ENCODE results near the gene THSD7B.
"Not testable (repeated sequence)": the region's sequence is repeated elsewhere in the genome, so short reads cannot be mapped to it uniquely, and the experiment has no call there.

THSD7B gene, protein sequence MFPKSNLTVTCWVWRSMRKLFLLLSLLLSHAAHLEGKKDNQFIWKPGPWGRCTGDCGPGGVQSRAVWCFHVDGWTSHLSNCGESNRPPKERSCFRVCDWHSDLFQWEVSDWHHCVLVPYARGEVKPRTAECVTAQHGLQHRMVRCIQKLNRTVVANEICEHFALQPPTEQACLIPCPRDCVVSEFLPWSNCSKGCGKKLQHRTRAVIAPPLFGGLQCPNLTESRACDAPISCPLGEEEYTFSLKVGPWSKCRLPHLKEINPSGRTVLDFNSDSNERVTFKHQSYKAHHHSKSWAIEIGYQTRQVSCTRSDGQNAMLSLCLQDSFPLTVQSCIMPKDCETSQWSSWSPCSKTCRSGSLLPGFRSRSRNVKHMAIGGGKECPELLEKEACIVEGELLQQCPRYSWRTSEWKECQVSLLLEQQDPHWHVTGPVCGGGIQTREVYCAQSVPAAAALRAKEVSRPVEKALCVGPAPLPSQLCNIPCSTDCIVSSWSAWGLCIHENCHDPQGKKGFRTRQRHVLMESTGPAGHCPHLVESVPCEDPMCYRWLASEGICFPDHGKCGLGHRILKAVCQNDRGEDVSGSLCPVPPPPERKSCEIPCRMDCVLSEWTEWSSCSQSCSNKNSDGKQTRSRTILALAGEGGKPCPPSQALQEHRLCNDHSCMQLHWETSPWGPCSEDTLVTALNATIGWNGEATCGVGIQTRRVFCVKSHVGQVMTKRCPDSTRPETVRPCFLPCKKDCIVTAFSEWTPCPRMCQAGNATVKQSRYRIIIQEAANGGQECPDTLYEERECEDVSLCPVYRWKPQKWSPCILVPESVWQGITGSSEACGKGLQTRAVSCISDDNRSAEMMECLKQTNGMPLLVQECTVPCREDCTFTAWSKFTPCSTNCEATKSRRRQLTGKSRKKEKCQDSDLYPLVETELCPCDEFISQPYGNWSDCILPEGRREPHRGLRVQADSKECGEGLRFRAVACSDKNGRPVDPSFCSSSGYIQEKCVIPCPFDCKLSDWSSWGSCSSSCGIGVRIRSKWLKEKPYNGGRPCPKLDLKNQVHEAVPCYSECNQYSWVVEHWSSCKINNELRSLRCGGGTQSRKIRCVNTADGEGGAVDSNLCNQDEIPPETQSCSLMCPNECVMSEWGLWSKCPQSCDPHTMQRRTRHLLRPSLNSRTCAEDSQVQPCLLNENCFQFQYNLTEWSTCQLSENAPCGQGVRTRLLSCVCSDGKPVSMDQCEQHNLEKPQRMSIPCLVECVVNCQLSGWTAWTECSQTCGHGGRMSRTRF (N-terminal part only)

GRCh38 chr2:136765256-136766072 lies at the start of gene THSD7B:
TSS of gene THSD7B (plus strand) at chr2:136765545. CDS start at chr2:136882179, 116,634 bp downstream.
- DNase-seq (ENCODE audit: low read depth) = no peak

GRCh38 chr2:136718273-136718672 lies 47.1 kb upstream of the THSD7B start:
- no peak for DNase-seq (ENCODE audit: low read depth)

DNA sequence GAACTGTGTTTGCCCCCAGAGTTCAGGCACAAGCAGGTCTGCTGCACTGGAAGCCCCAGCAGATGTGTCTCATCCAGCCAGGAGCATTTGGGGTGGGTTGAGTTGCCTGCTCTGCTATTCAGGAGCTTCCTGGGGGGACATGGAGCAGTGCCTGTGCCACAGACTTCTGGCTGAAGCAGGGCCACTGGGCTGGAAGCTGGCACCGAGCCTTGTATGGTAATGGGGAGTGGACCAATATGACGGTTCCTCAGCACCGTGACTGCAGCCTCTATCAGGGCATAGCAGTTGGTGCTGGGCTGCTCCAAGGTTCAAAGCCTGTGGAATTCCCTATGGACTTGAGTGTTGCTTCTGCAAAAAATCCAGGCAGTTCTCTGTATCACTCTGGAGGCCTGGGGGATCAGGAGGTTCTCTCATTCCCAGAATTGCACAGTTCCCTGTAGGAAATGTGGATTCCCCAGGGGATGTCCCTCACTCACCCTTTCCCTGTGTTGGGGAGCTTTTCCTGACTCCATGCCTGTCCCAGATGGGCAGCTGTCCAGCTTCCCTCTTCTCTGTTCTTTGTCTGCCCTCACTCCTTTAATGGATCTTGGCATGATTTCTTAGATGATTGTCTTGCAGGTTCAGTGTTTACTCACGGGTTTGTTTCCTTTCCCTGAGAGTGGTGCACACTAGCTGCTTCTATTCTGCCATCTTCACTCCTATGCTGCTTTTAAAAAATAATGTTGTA lies 37.2 kb upstream of the THSD7B start:
- DNase-seq (ENCODE audit: low read depth) = no peak

GRCh38 chr2:136736236-136736635 lies 29.1 kb upstream of the THSD7B start:
- no peak for DNase-seq (ENCODE audit: low read depth)

- no peak for DNase-seq (ENCODE audit: low read depth)
Observed at GRCh38 chr2:136738044-136738443, 27.3 kb upstream of the THSD7B start.

- DNase-seq (ENCODE audit: low read depth) = no peak
Observed at GRCh38 chr2:136741471-136741870, 23.9 kb upstream of the THSD7B start.

DNA sequence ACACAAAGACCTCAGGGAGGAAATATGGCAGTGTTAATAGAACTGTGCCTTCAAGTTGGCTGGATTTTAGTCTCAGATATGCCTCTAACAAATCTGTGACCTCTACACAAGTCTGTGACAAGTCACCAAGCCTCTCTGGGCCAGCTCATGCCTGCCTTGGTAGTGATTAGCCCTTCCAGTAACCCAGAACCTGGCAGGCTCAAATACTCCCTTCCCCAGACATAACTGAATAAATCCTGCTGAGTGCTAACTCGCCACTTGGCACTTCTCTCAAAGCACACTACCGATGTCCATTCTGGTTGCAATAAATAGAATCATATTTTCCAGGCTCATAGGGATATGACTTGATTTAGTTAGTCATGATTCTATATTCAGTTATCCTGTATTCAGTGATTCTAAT lies 15.3 kb upstream of the THSD7B start:
- no peak for DNase-seq (ENCODE audit: low read depth)

GRCh38 chr2:136751406-136751805 lies 13.9 kb upstream of the THSD7B start:
- DNase-seq (ENCODE audit: low read depth) = no peak

DNA sequence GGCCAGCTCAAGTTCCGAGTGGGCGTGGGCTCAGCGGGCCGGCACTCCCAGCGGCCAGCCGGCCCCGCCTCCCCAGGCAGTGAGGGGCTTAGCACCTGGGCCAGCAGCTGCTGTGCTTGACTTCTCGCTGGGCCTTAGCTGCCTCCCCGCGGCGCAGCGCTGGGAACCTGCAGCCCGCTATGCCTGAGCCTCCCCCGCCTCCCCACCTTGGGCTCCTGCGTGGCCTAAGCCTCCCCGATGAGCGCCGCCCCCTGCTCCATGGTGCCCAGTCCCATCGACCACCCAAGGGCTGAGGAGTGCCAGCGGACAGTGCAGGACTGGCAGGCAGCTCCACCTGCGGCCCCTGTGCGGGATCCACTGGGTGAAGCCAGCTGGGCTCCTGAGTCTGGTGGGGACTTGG lies 6.8 kb upstream of the THSD7B start:
- DNase-seq (ENCODE audit: low read depth) = not testable (repeated sequence)

- DNase-seq (ENCODE audit: low read depth) = no peak
Observed at GRCh38 chr2:136764452-136765255, 691 bp upstream of the THSD7B start.

- no peak for DNase-seq (ENCODE audit: low read depth)
Observed at GRCh38 chr2:136766073-136766404, 694 bp downstream of the THSD7B start.

- no peak for DNase-seq (ENCODE audit: low read depth)
Observed at GRCh38 chr2:136767030-136767429, 1.7 kb downstream of the THSD7B start.

GRCh38 chr2:136769871-136770270 lies 4.5 kb downstream of the THSD7B start:
- DNase-seq (ENCODE audit: low read depth) = no peak

DNA sequence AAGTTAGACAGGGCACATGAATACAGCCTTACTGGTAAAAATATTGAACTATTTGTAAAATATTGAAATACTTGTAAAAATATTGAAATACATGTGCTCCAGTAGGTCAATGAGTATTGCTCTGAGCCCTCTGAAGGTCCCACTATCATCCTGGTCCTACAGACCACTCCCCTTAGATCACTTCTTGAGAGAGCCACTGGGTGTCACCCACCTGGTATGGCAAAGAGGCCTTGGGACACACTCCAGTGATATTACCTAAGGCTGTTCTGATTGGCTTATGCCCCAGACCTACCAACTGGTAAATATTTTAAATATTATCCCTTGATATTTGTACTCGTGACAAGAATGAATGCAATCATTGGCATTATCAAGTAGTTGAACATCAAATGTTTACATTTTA lies 5.0 kb downstream of the THSD7B start:
- DNase-seq (ENCODE audit: low read depth) = no peak

- no peak for DNase-seq (ENCODE audit: low read depth)
Observed at GRCh38 chr2:136777391-136777790, 12.0 kb downstream of the THSD7B start.

DNA sequence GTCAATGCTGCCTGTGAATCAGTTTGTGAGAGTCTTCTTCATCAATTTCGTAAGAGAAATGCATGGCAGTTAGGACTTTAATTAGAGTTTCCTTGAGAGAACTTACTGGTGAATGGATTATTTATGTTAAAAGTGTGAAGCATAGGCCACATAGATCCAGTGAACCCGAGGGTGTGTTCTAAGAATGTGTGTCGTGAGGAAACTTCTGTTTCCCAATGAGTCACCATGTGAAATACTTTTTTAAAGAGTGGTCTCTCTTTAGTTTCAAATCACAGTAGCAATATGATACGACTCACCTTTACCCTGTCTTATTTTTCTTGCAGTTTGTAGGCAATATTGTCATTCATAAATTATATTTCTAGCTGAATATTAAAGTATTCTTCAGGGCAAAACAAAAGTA lies 18.5 kb downstream of the THSD7B start:
- DNase-seq (ENCODE audit: low read depth) = no peak

DNA sequence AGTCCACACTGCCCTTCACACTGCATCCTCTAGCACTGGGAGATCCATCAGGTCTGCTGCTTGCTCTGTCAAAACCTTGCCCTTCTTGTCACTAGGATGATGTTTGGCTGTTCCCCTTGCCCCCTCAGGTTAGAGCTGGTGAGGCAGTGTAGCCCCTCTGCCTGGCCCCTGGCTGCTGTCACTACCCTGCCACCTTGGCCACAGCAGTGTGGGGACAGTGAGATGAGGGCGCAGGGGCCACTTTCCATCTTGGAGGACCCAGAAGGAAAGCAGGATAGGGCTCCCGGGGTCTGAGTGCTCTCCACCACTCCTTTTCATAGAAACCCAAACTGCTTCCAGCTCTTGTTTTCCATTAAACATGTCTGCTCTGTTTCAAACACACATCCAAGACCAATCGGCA lies 19.9 kb downstream of the THSD7B start:
- DNase-seq (ENCODE audit: low read depth) = no peak

- no peak for DNase-seq (ENCODE audit: low read depth)
Observed at GRCh38 chr2:136787970-136788369, 22.6 kb downstream of the THSD7B start.

DNA sequence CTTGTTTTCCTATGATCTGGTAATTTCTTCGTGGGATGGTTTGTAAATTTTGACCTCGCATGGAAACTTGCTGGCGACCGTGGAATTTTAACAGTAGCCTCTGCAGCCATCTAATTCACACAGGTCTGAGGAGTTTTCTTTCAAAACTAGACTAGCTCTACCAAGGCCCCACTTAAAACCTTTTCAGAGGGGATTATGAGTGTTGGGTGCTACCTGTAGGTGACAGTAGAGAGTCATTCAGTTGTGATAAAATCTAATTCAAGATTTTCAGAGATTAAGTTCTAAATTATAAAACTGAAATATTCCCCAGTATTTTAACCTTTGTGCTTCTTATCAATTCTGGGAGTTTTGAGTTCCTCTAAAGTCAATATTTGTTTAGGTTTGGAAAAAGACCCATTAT lies 31.0 kb downstream of the THSD7B start:
- DNase-seq (ENCODE audit: low read depth) = no peak

DNA sequence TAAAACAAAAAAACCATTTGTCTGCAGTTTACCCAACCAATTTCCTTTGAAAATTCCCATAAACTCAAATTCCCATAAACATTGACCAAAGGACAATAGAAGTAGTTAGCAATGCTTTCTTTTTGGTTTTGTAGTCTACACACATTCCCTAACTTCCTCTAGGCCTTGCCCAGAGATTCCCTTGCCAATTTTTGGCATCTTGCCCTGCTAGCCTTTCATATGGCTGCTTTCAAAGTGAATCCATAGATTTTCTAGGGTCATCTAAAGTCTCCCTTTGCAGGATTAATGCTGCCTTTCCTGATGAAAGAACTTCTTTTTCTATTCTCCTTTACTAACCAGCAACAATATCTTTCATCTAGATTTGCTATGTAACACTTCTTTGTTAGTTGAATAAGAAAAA lies 33.4 kb downstream of the THSD7B start:
- DNase-seq (ENCODE audit: low read depth) = no peak
